ENCODE measurements around the gene ZNF554.

The ZNF554 gene

GRCh38 chr19:2819540-2820111 lies at the start of gene ZNF554:
TSS of gene ZNF554 (plus strand) at chr19:2819868. CDS start at chr19:2820072, 204 bp downstream.
- TF ChIP-seq, protein P1, sequence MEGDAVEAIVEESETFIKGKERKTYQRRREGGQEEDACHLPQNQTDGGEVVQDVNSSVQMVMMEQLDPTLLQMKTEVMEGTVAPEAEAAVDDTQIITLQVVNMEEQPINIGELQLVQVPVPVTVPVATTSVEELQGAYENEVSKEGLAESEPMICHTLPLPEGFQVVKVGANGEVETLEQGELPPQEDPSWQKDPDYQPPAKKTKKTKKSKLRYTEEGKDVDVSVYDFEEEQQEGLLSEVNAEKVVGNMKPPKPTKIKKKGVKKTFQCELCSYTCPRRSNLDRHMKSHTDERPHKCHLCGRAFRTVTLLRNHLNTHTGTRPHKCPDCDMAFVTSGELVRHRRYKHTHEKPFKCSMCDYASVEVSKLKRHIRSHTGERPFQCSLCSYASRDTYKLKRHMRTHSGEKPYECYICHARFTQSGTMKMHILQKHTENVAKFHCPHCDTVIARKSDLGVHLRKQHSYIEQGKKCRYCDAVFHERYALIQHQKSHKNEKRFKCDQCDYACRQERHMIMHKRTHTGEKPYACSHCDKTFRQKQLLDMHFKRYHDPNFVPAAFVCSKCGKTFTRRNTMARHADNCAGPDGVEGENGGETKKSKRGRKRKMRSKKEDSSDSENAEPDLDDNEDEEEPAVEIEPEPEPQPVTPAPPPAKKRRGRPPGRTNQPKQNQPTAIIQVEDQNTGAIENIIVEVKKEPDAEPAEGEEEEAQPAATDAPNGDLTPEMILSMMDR (IDR thresholded peaks at IDR 0.05; ENCODE audit: borderline replicate concordance, insufficient read depth, low read depth, low read length), result peak; percentile 99
- peak within 1 kb of the TSS; percentile 69 for H3K4me3 ChIP-seq (ENCODE audit: low read depth, low read length)

DNA sequence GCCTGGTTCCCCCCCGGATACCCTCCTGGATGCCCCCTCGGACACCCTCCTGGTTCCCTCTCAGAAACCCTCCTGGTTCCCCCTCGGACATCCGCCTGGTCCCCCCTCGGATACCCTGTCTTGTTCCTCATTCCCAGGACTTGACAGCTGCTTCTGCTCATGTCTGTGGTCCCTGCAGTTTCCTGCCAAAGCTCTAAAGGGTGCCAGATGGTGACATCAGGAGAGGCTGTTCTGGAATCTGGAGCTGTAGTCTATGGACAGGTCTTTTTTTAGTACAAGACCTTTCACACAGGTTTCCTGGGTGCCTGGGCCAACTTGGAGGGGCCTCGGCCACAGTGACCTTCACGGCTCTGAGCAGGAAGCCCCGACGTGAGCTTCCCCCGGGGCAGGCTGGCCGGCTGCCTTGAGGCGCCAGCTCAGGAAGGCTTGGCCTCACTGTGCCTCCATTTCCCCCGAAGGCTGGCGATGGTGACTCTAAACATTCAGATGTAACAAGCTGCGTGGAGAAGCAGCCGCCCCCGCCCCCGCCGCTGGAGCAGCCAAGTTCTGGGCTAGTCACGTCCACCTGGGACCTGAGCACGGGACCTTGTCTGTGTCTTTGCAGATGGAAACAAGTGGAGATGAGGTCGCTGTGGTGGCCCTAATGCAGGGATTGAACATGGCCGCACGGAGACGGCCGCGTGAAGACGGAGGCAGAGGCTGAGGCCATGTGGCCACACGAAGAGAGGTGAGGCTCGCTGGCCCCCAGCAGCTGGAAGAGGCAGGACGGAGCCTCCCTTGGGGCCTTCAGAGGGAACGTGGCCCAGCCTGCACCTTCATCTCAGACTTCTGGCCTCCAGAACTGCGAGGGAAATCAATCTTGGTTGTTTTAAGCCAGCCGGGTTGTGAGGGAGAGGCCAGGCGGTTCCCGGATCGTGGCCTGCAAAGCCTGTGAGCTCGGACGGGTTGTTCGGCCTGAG lies 49.3 kb upstream of the ZNF554 start:
- H3K4me3 ChIP-seq (ENCODE audit: low read depth, low read length), result no peak overlapping the region
- TF ChIP-seq, protein P1 (IDR thresholded peaks at IDR 0.05; ENCODE audit: borderline replicate concordance, insufficient read depth, low read depth, low read length), result no peak

- TF ChIP-seq, protein P1 (IDR thresholded peaks at IDR 0.05; ENCODE audit: borderline replicate concordance, insufficient read depth, low read depth, low read length), result no peak
- H3K4me3 ChIP-seq (ENCODE audit: low read depth, low read length), result no peak overlapping the region
Observed at GRCh38 chr19:2771786-2772674, 47.6 kb upstream of the ZNF554 start.

DNA sequence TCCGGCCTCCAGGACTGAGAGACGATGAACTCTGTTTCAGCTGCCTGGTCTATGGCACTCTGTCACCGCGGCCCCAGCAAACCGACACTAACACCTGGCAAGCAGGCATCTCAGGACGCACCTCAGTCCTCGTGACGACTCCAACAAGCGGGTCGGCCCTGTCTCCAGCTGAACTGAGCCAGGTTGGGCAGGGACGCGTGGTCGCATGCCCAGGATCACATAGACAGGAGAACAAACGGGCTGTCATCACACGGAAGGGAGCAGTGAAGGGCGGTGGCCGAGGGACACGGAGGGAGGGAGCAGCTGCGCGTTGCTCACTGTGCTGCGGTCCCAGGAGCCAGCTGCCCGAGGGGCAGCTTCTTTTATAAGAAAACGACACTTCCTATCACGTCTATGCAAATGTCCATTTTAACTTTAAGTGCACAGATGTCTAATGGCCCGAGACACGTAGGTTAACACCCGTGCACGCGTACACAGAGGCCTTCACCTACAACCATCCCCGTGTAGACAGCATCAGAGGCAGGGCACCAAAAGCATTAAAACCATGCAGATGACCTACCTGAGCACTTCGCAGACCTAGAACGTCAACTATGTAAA lies 45.5 kb upstream of the ZNF554 start:
- TF ChIP-seq, protein P1 (IDR thresholded peaks at IDR 0.05; ENCODE audit: borderline replicate concordance, insufficient read depth, low read depth, low read length), result no peak
- H3K4me3 ChIP-seq (ENCODE audit: low read depth, low read length), result no peak overlapping the region

- H3K4me3 ChIP-seq (ENCODE audit: low read depth, low read length), result no peak overlapping the region
- TF ChIP-seq, protein P1 (IDR thresholded peaks at IDR 0.05; ENCODE audit: borderline replicate concordance, insufficient read depth, low read depth, low read length), result no peak
Observed at GRCh38 chr19:2774953-2775555, 44.6 kb upstream of the ZNF554 start.
